Activated CD4-positive, alpha-beta T cell treated with anti-CD3 and anti-CD28 coated beads, Interleukin-2, amount 50 U/mL, for 4 hours (primary cell): ENCODE measurements around the gene ZBTB47.
A peak's percentile ranks its signal among the peaks of the same experiment; 100 is the strongest.

Experiments
- DNase-seq, 2 experiments: peaks; one replicate each; pipeline ENCODE4 v3.0.0-alpha.2; 2020

Gene ZBTB47

DNA sequence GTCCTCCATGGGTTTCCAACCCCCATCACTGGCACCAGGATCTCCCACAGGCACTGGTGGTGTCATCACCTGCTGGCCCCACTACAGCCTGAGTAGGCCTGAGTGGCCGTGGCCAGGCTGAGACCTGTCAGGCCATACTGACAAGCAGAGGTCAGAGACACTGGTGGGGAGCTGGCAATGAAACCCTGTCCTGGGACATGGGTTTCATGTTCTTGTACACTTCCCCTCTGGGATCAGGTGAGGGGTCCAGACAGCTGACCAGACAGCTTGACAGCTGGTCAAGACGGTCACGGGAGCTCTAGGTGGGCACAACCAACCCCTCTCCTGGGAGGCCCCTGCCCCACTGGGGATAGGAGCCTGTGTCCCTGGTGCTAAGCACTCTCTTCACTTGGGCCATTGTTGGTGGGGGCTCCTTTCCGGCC lies 13.1 kb downstream of the ZBTB47 start:
- DNase-seq, result no peak

DNA sequence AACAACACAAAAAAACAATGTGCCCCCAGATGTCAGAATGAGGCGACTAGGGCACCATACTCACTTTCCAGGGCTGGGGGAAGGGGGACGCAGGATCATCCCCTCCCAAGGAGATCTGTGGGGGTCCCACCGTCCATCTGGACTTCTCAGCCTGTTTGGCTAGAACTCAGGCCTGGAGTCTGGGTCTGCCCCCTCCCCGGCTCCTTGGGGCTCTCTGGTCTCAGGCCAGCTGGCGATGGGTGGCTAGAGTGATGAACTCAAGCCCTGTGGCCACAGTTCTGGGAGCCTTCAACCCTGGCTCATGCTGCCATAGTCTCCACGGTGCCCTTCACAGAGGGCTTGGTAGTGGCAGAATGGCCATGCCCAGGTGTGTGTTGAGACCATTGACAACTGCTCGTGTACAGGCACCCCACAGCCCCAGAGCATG lies 13.6 kb downstream of the ZBTB47 start:
- DNase-seq, result no peak

GRCh38 chr3:42667523-42668412 lies 14.3 kb downstream of the ZBTB47 start:
- no peak for DNase-seq

DNA sequence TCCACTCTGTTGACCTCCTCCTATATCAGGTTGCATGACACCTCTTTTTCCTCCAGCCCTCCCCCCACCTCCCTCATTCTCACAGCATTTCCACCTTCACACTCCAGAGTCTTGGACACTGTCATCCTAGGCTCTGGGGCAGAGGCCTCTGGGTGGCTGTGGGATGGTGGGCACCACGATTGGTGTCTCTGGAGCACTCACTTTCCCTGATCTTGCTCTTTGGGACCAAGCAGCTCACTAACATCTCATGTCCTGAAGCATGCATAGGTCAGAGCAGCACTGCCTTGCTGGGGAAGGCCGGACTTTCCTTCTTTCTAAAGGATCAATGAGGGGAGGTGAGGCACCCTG lies 14.9 kb downstream of the ZBTB47 start:
- DNase-seq, result no peak

DNA sequence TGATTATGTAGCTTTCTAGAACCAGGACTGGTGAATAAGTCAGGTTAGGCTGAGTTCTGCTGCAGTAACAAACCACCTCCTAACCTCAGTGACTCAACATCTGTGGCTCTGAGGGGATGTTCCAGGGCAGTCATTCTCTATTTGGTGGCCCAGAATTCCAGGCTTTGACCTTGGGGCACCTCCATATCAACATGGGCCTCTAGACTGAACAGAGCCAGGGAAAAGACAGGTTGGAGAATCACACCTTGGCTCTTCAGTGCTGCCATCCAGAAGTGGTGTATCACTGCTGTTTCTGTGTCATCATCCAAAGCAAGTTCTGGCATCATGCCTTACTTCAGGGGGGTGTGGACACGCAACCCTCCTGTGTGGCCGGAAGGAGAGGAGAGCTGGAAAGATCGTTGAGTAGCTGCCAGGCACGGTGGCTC lies 15.3 kb downstream of the ZBTB47 start:
- no peak for DNase-seq

GRCh38 chr3:42670051-42670576 lies 16.6 kb downstream of the ZBTB47 start:
- DNase-seq, result no peak

DNA sequence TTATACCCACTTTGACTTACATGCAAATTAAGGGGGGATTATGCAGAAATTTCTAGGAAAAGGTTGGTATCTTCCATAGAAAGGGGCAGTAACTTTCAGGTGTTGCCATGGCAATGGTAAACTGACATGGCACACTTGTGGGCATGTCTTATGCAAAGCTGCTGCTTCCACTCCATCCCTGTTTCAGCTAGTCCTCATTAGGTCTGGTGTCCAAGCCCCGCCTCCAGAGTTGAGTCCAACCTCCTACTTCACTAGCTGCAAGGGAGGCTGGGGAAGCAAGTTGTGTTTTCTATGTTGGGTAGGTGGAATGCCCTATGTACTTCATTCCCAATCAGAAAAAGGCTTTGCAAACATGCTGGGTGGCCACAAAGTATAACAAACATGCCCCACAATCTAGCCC lies 17.2 kb downstream of the ZBTB47 start:
- no peak for DNase-seq

- DNase-seq, result no peak
These were observed 19.0 kb downstream of the ZBTB47 start for GRCh38 chr3:42672515-42672914.

- DNase-seq, result no peak
These were observed 19.6 kb downstream of the ZBTB47 start for GRCh38 chr3:42673082-42673481.

GRCh38 chr3:42674146-42674545 lies 20.6 kb downstream of the ZBTB47 start:
- no peak for DNase-seq

- DNase-seq, result no peak
These were observed 22.4 kb downstream of the ZBTB47 start for GRCh38 chr3:42675909-42676308.

- DNase-seq, result no peak
These were observed 24.9 kb downstream of the ZBTB47 start for GRCh38 chr3:42678447-42678846.

DNA sequence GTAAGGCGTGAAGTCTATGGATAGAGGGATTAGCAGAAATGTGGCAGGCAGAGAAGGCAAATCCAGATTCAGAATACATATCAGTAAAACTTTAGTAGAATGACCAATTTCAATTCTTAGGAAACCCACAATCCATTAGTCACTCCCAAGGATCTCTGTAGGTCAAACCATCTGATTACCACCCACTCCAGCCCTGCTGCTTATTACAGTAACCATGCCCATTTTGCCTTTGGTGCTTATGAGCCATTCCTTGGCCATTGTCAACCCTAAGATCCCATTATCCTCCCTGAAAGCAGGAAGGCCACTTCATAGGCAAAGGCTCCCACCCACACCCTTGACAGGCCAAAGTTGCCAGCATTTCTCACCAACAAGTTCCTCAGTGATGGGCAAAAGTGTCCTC lies 26.8 kb downstream of the ZBTB47 start:
- DNase-seq, result no peak

DNA sequence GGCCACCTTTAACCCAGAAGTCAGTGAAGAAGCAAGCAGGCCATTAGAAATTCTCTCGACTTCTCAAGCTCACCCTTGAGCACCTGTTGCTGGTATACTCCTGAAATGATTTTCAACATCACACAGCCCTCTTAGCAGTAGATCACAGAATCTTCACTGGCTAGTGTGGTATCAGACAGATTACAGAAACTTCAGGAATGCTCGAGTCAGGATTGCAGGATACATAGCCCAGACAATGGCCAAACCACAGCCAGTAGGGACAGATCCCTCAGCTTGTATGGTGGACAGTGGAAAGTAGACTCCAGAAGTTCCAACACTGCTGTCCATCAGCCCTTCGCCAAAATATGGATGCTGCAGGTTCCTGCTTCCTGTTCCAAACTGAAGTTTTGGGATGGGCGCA lies 27.3 kb downstream of the ZBTB47 start:
- no peak for DNase-seq

DNA sequence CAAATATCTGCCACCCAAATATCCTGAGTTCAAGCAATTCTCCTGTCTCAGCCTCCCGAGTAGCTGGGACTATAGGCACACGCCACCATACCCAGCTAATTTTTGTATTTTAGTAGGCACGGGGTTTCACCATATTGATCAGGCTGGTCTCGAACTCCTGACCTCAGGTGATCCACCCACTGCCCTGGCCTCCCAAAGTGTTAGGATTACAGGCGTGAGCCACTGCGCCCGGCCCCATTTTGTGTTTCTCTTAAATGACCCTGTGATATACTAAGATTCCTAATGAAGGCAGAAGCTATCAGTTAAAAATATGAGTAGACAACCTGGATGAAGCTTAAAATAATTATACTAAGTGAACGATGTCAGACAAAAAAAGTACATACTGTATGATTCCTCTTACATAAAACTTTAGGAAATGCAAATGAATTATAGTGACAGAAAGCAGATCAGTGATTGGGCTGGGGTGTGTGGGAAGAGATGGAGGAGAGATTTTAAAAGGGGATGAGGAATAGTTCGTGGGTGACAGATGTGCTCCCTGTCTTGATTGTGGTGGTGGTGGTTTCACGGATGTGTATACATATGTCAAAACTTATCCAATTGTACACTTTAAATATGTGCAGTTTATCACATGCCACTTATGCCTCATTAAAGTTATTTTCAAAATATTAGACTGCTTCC lies 28.0 kb downstream of the ZBTB47 start:
- DNase-seq, result no peak

DNA sequence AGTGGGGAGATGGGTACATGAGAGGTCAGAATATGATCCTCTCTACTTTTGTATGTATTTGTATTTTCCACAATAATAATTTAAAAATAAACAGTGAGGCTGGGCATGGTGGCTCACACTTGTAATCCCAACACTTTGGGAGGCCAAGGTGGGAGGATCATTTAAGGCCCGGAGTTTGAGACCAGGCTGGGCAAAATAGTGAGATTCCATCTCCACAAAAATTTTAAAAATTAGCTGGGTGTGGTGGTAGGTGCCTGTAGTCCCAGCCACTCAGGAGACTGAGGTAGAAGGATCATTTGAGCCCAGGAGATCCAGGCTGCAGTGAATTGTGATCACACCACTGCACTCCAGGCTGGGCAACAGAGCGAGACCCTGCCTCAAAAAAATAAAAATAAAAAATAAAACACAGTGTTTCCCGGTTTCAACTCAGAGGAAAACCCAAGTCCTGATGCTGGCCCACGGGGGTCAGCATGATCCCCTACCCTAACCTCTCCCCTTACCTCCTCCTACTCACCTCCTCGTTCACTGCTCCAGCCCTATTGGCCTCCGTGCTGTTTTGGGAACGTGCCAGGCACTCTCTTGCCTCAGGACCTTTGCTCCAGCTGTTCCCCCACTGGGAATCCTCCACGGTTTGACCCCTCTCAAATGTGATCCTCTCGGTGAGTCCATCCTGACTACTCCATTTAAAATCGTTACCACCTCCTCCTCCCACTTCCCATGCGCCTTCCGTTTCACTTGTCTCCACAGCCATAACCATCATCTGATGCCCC lies 29.0 kb downstream of the ZBTB47 start:
- DNase-seq, result no peak

DNA sequence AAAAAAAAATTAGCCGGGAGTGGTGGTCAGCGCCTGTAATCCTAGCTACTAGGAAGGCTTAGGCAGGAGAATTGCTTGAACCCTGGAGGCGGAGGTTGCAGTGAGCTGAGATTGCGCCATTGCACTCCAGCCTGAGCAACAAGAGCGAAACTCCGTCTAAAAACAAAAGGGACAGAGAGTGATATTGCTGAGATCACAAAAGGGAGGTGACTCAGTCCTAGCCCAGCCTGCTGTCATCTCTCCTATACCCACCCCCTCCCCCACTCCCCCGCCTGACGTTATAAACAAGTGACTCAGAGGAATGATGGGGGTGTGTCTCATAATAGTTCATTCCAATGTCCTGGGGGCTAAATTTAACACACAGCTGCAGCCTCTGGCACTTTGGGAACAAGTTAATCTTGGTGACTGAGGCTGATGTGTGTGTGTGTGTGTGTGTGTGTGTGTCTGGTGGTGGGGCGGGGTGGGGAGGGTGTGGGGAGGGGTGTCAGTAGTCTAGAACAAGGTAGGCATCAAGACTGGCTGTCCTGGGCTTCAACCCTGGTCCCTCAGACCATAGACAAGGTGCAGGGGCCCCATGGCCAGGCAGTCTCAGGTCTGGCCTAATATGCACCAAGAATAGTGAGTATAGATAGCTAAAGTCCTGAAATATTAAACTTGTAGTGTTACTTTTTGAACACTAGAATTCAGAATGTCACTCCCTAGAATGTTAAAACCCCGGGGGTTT lies 30.5 kb downstream of the ZBTB47 start:
- peak; percentile 11 to 20 for DNase-seq

DNA sequence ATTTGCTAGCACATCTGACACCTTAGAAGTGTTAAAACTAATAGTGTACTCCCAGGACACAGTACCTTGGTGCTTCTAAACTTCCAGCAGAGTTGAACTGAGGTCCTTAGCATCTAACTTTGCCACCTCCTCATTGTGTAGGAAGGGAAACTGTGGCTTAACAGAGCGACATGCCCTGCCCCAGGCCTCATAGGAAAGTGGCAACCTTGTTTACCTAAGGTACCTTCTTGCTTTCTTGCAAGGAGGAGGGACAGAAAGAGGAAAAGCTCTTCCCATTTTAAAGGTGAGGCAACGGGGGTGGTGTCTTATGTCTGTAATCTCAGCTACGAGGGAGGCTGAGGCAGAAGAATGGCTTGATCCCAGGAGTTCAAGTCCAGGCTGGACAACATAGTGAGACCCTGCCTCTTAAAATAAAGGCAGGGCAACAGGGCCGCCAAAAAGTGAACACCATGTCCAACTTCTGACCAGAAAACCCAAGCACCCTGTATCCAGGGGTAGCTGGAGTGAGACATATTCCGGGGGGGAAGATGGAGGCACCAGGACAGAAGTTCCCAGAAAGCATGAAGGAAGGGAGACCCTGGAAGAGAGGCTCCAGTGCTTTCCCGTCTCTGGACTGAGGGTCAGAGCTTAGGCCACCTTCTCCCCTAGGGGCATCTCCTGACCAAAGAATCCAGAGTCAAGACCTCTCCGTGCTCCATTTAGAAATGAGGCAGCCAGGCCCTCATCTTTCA lies 31.3 kb downstream of the ZBTB47 start:
- DNase-seq, result no peak

DNA sequence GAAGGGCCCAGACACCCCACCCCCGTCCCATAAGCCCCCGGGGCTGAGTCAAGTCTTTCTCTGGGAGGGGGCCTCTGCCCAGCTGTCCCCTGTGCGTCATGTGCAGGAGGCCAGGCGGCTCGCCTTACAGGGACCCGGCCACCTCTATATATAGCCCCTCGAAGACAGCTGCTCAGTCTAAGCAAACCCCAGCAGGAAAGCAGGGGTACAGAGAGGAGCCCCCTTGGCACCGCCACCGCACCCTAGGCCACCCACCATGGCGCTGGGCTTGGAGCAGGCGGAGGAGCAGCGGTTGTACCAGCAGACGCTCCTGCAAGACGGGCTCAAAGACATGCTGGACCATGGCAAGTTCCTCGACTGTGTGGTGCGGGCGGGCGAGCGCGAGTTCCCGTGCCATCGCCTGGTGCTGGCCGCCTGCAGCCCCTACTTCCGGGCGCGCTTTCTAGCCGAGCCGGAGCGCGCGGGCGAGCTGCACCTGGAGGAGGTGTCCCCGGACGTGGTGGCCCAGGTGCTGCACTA lies 31.9 kb downstream of the ZBTB47 start, which contains the start of gene KLHL40:
KLHL40 (plus strand) TSS at position 175 of the 519 bp plus-strand sequence; CDS start at position 257, 82 bp downstream.
- DNase-seq, result no peak

DNA sequence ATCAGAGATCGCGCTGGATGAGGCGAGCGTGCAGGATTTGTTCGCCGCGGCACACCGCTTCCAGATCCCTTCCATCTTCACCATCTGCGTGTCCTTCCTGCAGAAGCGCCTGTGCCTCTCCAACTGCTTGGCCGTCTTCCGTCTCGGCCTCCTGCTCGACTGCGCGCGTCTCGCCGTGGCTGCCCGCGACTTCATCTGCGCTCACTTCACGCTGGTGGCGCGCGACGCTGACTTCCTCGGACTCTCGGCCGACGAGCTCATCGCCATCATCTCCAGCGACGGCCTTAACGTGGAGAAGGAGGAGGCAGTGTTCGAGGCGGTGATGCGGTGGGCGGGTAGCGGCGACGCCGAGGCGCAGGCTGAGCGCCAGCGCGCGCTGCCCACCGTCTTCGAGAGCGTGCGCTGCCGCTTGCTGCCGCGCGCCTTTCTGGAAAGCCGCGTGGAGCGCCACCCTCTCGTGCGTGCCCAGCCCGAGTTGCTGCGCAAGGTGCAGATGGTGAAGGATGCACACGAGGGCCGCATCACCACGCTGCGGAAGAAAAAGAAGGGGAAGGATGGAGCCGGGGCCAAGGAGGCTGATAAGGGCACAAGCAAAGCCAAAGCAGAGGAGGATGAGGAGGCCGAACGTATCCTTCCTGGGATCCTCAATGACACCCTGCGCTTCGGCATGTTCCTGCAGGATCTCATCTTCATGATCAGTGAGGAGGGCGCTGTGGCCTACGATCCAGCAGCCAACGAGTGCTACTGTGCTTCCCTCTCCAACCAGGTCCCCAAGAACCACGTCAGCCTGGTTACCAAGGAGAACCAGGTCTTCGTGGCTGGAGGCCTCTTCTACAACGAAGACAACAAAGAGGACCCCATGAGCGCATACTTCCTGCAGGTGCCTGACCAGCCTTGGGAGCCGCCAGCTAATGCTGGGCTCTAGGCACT lies 32.7 kb downstream of the ZBTB47 start:
- no peak for DNase-seq
